ENCODE data around the gene ARL2.

- no peak for TF ChIP-seq CTCF (conservative IDR thresholded peaks at IDR 0.05; ENCODE audit: low read depth, low read length)
- no peak for TF ChIP-seq EZH2 (IDR thresholded peaks at IDR 0.05; ENCODE audit: low read length, unreplicated experiment)
- no peak for TF ChIP-seq EZH2phosphoT487 (IDR thresholded peaks at IDR 0.05; ENCODE audit: borderline replicate concordance, low read length)
These were observed 50.9 kb downstream of the ARL2 start for GRCh38 chr11:65064847-65065240.

Data from PC-3 (cell line).